Occipital lobe (tissue), 2 donors: ENCODE data around the gene OR4D9. TPM values are rescaled to one million over a fixed set of nuclear protein-coding genes. Genes with fewer than 3 reads are reported as not detected.
"Not testable (repeated sequence)": the region's sequence is repeated elsewhere in the genome, so short reads cannot be mapped to it uniquely, and the experiment has no call there.

Experiments used
- DNase-seq: peaks from one replicate; lab custom pipeline; 2025; lab: John Stamatoyannopoulos, UW
- total RNA-seq: library from RNA; depleted of rRNA; stranded (reverse); fragments of >200 nt; gene quantifications from one replicate; pipeline ENCODE4 v1.2.3, GENCODE V29; 2014

OR4D9 gene
- not detected for total RNA-seq

GRCh38 chr11:59510941-59511589 is at the start of gene OR4D9:
Gene OR4D9, plus strand, starts transcription at chr11:59511539. Its CDS starts 3,374 bp downstream, at chr11:59514913.
- no peak for DNase-seq

GRCh38 chr11:59463190-59463641 is 48.1 kb upstream of the OR4D9 start:
- DNase-seq: no peak

GRCh38 chr11:59473015-59473414 is 38.3 kb upstream of the OR4D9 start, which contains the start of gene OR4D10:
Gene OR4D10, plus strand, starts transcription at chr11:59473315. Its CDS starts 4,115 bp downstream, at chr11:59477430.
- DNase-seq: no peak

- DNase-seq: no peak
Observed at GRCh38 chr11:59475176-59475575, 36.2 kb upstream of the OR4D9 start.

- no peak for DNase-seq
Observed at GRCh38 chr11:59479906-59480305, 31.4 kb upstream of the OR4D9 start.

- DNase-seq: no peak
Observed at GRCh38 chr11:59480359-59480758, 31.0 kb upstream of the OR4D9 start.

- no peak for DNase-seq
Observed at GRCh38 chr11:59501931-59502330, 9.4 kb upstream of the OR4D9 start.

- no peak for DNase-seq
Observed at GRCh38 chr11:59503276-59503675, 8.1 kb upstream of the OR4D9 start, which contains the start of gene OR4D11. Gene OR4D11, plus strand, starts transcription at chr11:59503576. Its CDS starts 0 bp downstream, at chr11:59503576.

- no peak for DNase-seq
Observed at GRCh38 chr11:59511675-59512074, 336 bp downstream of the OR4D9 start.

GRCh38 chr11:59520139-59520538 is 8.8 kb downstream of the OR4D9 start:
- not testable (repeated sequence) for DNase-seq

GRCh38 chr11:59520741-59521140 is 9.4 kb downstream of the OR4D9 start:
- no peak for DNase-seq

- DNase-seq: no peak
Observed at GRCh38 chr11:59523541-59523940, 12.2 kb downstream of the OR4D9 start.

- DNase-seq: no peak
Observed at GRCh38 chr11:59528711-59529110, 17.4 kb downstream of the OR4D9 start.

- no peak for DNase-seq
Observed at GRCh38 chr11:59532620-59533019, 21.3 kb downstream of the OR4D9 start.

GRCh38 chr11:59534676-59535075 is 23.3 kb downstream of the OR4D9 start:
- DNase-seq: no peak

GRCh38 chr11:59542142-59542810 is 30.9 kb downstream of the OR4D9 start:
- no peak for DNase-seq

GRCh38 chr11:59543713-59544112 is 32.4 kb downstream of the OR4D9 start:
- DNase-seq: not testable (repeated sequence)

GRCh38 chr11:59544869-59545178 is 33.5 kb downstream of the OR4D9 start:
- no peak for DNase-seq

GRCh38 chr11:59545179-59546020 is 34.1 kb downstream of the OR4D9 start:
- no peak for DNase-seq

GRCh38 chr11:59547605-59548308 is 36.4 kb downstream of the OR4D9 start:
- DNase-seq: not testable (repeated sequence)

- DNase-seq: no peak
Observed at GRCh38 chr11:59548309-59548656, 36.9 kb downstream of the OR4D9 start.
